Right lobe of liver (tissue), 6 donors: ENCODE measurements around the gene OSBPL5. TPM values are rescaled to one million over a fixed set of nuclear protein-coding genes. Genes with fewer than 3 reads are reported as not detected.
"Not testable (repeated sequence)": the region's sequence is repeated elsewhere in the genome, so short reads cannot be mapped to it uniquely, and the experiment has no call there.

Experiments used
- ATAC-seq, 4 donors: fragments of 200-7000 bp; cut with Tn5 transposase; one replicate each; pipeline ENCODE4 v1.9.1; 2020; ENCODE audit warnings: mild to moderate bottlenecking in 4 of 4, moderate library complexity in 4 of 4
- DNase-seq, 3 donors: peaks; one replicate each; pipeline ENCODE4 v3.0.0-alpha.2; 2020
- H3K27ac ChIP-seq, 3 donors: fragments of 200-600 bp; one replicate each; pipeline ENCODE4 v1.8.0; 2022
- H3K27me3 ChIP-seq, 2 donors: fragments of 200-600 bp; one replicate each; pipeline ENCODE4 v1.8.0; 2022
- H3K36me3 ChIP-seq, 4 donors: fragments of 200-600 bp; sonication (generic) in 1 of 4; one replicate each; pipeline versions ENCODE4 v1.5.1 to v1.8.0; 2017 to 2022; ENCODE audit warnings: control low read depth in 1 of 4
- H3K4me1 ChIP-seq, 4 donors: fragments of 200-600 bp; sonication (generic) in 1 of 4; one replicate each; pipeline versions ENCODE4 v1.5.1 to v1.8.0; 2017 to 2022; ENCODE audit warnings: control low read depth in 1 of 4
- H3K4me3 ChIP-seq, 3 donors: fragments of 200-600 bp; one replicate each; pipeline ENCODE4 v1.8.0; 2022
- H3K9me3 ChIP-seq, 4 donors: fragments of 200-600 bp; sonication (generic) in 1 of 4; one replicate each; pipeline versions ENCODE4 v1.5.1 to v1.8.0; 2017 to 2022; ENCODE audit warnings: control low read depth in 1 of 4
- POLR2A ChIP-seq: fragments of 450-650 bp; IDR thresholded peaks from one replicate; pipeline ENCODE4 v1.6.1; 2017; ENCODE audit warnings: antibody characterized with exemption, mild to moderate bottlenecking
- WGBS: methylation state at CpG from one replicate; pipeline ENCODE4 v1.1.6; 2018; ENCODE audit warnings: low coverage, low lambda C conversion rate; ENCODE audit not compliant: insufficient coverage; ENCODE audit errors: missing lambda C conversion rate; 5-methylcytosine and 5-hydroxymethylcytosine counted together
- intact Hi-C, 2 donors: fragments of 100-400 bp; cut with DNase I; formaldehyde crosslinking; loops; one replicate each; pipeline versions ENCODE4 v1.11.2 to v1.14.1; 2022
- total RNA-seq, 6 experiments: library from RNA; depleted of rRNA in 2 of 6; stranded (reverse); fragments of >200 nt in 2 of 6; fragmentation: NEBNext Ultra II Directional in 3 of 6; extraction: Animal tissue kit (Norgen Biotek cat#: 25700) in 3 of 6; gene quantifications; one replicate each; pipeline versions ENCODE4 v1.1.0 to v1.2.4, GENCODE V29; 2016 to 2023
- TF ChIP-seq, protein P1 (sequence below), 4 donors: fragments of 200-600 bp in 3 of 4; fragments of 450-650 bp in 1 of 4; IDR thresholded peaks; one replicate each; pipeline versions ENCODE4 v1.5.1 to v1.8.0; 2016 to 2022; ENCODE audit warnings: antibody characterized with exemption in 4 of 4, mild to moderate bottlenecking in 2 of 4
- donor health status: DM: no; HTN: yes; CAD: no.
- donor health status: DM: no; HTN: no; CAD: no.
- donor health status: DM: no; HTN: no; CAD: no.
- donor health status: DM: no; HTN: yes; CAD: no.
- donor health status: DM: no; HTN: yes; CAD: no.

Gene OSBPL5
- total RNA-seq, 6 experiments from 2014 or later: 2.2 to 6.3 (median 3.4) TPM

GRCh38 chr11:3077846-3078440, 87.2 kb downstream of the OSBPL5 start:
- no peaks in the 10 kb centered on the region for H3K9me3 ChIP-seq
- H3K36me3 ChIP-seq: no peaks in the 10 kb centered on the region
- H3K27ac ChIP-seq: no peak overlapping the region
- intact Hi-C loops: no loop called here
- DNase-seq (no peak), ATAC-seq (no peak)
- H3K27me3 ChIP-seq: no peaks in the 10 kb centered on the region
- TF ChIP-seq POLR2A: no peak
- TF ChIP-seq, protein P1, sequence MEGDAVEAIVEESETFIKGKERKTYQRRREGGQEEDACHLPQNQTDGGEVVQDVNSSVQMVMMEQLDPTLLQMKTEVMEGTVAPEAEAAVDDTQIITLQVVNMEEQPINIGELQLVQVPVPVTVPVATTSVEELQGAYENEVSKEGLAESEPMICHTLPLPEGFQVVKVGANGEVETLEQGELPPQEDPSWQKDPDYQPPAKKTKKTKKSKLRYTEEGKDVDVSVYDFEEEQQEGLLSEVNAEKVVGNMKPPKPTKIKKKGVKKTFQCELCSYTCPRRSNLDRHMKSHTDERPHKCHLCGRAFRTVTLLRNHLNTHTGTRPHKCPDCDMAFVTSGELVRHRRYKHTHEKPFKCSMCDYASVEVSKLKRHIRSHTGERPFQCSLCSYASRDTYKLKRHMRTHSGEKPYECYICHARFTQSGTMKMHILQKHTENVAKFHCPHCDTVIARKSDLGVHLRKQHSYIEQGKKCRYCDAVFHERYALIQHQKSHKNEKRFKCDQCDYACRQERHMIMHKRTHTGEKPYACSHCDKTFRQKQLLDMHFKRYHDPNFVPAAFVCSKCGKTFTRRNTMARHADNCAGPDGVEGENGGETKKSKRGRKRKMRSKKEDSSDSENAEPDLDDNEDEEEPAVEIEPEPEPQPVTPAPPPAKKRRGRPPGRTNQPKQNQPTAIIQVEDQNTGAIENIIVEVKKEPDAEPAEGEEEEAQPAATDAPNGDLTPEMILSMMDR (IDR thresholded peaks at IDR 0.05): no peak
- H3K4me3 ChIP-seq: no peak overlapping the region
- H3K4me1 ChIP-seq: no peaks in the 10 kb centered on the region
- 78% methylated on average over 16 of the region's 16 CpGs for WGBS

- 56% methylated on average over 5 of the region's 11 CpGs for WGBS
- ATAC-seq (peak in 2 of 4 donors; percentile 30 to 38), DNase-seq (no peak)
- Histone ChIP-seq H3K36me3 (no peaks in the 10 kb centered on the region), H3K4me3 (no peak overlapping the region), H3K27ac (no peak overlapping the region), H3K4me1 (no peaks in the 10 kb centered on the region), H3K9me3 (no peaks in the 10 kb centered on the region), H3K27me3 (no peaks in the 10 kb centered on the region)
- intact Hi-C loops: no loop called here
- TF ChIP-seq, protein P1 (IDR thresholded peaks at IDR 0.05): no peak
- TF ChIP-seq POLR2A: no peak
These were observed 87.8 kb downstream of the OSBPL5 start for GRCh38 chr11:3077189-3077836.

DNA sequence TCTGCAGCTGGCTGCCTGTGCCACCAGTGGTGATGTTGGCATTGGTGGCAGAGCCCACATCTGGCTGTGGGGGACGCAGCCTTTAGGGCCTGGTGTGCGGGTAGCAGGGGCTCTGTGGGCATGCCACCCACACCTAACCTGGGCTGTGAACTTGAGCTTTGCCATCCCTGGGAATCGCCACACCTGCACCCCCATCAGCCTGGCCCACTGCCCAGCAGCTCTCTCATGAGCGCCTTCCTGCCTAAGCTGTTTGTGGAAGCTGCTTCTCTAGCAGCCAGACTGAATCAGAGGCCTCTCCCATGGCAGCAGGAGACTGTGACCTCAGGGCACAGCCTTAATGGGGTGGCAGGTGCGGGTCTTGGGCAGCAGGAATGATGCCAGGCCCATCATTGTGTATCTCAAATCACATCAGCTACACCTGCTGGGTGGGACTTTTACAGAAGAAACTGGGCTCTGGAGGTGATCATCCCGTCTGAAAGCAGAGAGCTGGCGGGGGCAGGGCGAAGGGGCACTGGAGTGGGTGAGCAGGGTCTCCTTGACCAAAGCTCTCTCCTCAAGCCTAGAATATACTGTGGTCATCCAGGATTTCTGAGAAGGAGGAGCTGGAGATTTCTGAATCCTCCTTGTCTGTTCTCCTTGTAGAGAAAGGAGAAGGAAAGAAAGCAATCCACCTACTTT, 90.1 kb downstream of the OSBPL5 start:
- H3K4me3 ChIP-seq: no peak overlapping the region
- H3K9me3 ChIP-seq: no peaks in the 10 kb centered on the region
- no peak for ATAC-seq
- H3K4me1 ChIP-seq: no peaks in the 10 kb centered on the region
- no peak for DNase-seq
- no peak overlapping the region for H3K27ac ChIP-seq
- TF ChIP-seq POLR2A: no peak
- no peaks in the 10 kb centered on the region for H3K27me3 ChIP-seq
- intact Hi-C loops: no loop called here
- 97% methylated on average over 3 of the region's 8 CpGs for WGBS
- H3K36me3 ChIP-seq: no peaks in the 10 kb centered on the region

- H3K27me3 ChIP-seq: no peaks in the 10 kb centered on the region
- no peaks in the 10 kb centered on the region for H3K9me3 ChIP-seq
- peak in 3 of 4 donors; percentile 13 to 42 (median 41) for ATAC-seq
- no peak for TF ChIP-seq POLR2A
- TF ChIP-seq, protein P1 (IDR thresholded peaks at IDR 0.05): no peak
- 80% methylated on average over 2 of the region's 3 CpGs for WGBS
- no peaks in the 10 kb centered on the region for H3K4me1 ChIP-seq
- no peak for DNase-seq
- H3K4me3 ChIP-seq: no peak overlapping the region
- intact Hi-C loops: no loop called here
- H3K27ac ChIP-seq: no peak overlapping the region
- H3K36me3 ChIP-seq: no peaks in the 10 kb centered on the region
These were observed 92.1 kb downstream of the OSBPL5 start for GRCh38 chr11:3073029-3073435.

DNA sequence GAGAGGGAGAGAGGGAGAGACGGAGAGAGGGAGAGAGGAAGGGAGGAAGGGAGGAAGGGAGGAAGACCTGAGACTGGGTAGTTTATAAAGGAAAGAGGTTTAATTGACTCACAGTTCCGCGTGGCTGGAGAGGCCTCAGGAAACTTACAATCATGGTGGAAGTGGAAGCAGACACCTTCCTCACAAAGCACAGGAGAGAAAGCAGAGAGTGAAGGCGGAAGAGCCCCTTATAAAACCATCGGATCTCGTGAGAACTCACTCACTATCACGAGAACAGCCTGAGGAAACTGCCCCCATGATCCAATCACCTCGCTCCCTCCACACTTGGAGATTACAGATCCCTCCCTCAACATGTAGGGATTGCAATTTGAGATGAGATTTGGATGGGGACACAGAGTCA, 95.7 kb downstream of the OSBPL5 start:
- intact Hi-C loops: no loop called here
- no peak for TF ChIP-seq POLR2A
- TF ChIP-seq, protein P1 (IDR thresholded peaks at IDR 0.05): no peak
- Histone ChIP-seq H3K4me1 (no peaks in the 10 kb centered on the region), H3K27me3 (no peaks in the 10 kb centered on the region), H3K4me3 (no peak overlapping the region), H3K36me3 (no peaks in the 10 kb centered on the region), H3K27ac (no peak overlapping the region), H3K9me3 (no peaks in the 10 kb centered on the region)
- DNase-seq (no peak), ATAC-seq (no peak)
- 69% methylated on average over 3 of the region's 8 CpGs for WGBS

DNA sequence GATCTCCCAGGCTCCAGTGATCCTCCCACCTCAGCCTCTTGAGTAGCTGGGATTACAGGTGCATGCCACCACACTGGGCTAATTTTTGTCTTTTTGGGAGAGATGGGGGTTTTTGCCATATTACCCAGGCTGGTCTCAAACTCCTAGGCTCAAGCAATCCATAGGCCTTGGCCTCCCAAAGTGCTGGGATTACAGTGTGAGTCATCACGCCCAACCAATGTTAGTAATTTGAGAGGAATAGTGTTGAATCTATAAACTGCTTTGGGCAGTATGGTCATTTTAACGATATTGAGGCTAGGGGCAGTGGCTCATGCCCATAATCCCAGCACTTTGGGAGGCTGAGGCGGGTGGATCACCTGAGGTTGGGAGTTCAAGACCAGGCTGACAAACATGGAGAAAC, 98.8 kb downstream of the OSBPL5 start:
- H3K4me3 ChIP-seq, ATAC-seq, H3K36me3 ChIP-seq, H3K27ac ChIP-seq, H3K9me3 ChIP-seq, H3K27me3 ChIP-seq, DNase-seq, H3K4me1 ChIP-seq, intact Hi-C loops: not testable (repeated sequence)
- WGBS: 100% methylated on average over 3 of the region's 3 CpGs

- H3K4me3 ChIP-seq, H3K36me3 ChIP-seq, intact Hi-C loops, H3K4me1 ChIP-seq, H3K9me3 ChIP-seq, ATAC-seq, DNase-seq, H3K27me3 ChIP-seq, H3K27ac ChIP-seq: not testable (repeated sequence)
- 74% methylated on average over 5 of the region's 6 CpGs for WGBS
These were observed 100.4 kb downstream of the OSBPL5 start for GRCh38 chr11:3064709-3065108.
